ENCODE data around the gene MOV10.

- TF ChIP-seq REST (tag by site-specific recombination; IDR thresholded peaks at IDR 0.05) (no peak), RBAK (tag by site-specific recombination; IDR thresholded peaks at IDR 0.05) (no peak), ZNF2 (tag by site-specific recombination; IDR thresholded peaks at IDR 0.05) (no peak), YY1 (tag by site-specific recombination; IDR thresholded peaks at IDR 0.05) (no peak), ZNF138 (tag by site-specific recombination; IDR thresholded peaks at IDR 0.05; ENCODE audit: borderline replicate concordance) (no peak), ZNF768 (tag by site-specific recombination; IDR thresholded peaks at IDR 0.05) (no peak), ZNF148 (tag by site-specific recombination; IDR thresholded peaks at IDR 0.05; ENCODE audit: borderline replicate concordance) (no peak), KLF16 (tag by site-specific recombination; IDR thresholded peaks at IDR 0.05) (no peak), PBX3 (CRISPR knock-in tag; IDR thresholded peaks at IDR 0.05) (no peak)
Measured at GRCh38 chr1:112636597-112637253, 37.7 kb upstream of the MOV10 start.
